MM.1S (cell line): ENCODE results near the gene TTLL10.

Experiments used
- DNase-seq: peaks from one replicate; pipeline ENCODE4 v3.0.0-alpha.2; 2015
- H2AFZ ChIP-seq: fragments of 300-600 bp; sonication (generic); 2 replicates; pipeline ENCODE4 v1.6.0; 2016; ENCODE audit warnings: antibody characterized with exemption, low read length
- H3F3A ChIP-seq: fragments of 300-600 bp; sonication (generic); 2 replicates; pipeline ENCODE4 v1.6.1; 2016; ENCODE audit warnings: mild to moderate bottlenecking, antibody characterized with exemption, low read length, moderate library complexity, mixed read lengths; ENCODE audit not compliant: insufficient read depth
- H3K27ac ChIP-seq: fragments of 300-600 bp; sonication (generic); 2 replicates; pipeline ENCODE4 v1.5.1; 2016; ENCODE audit warnings: mild to moderate bottlenecking, low read length
- H3K27me3 ChIP-seq: fragments of 300-600 bp; sonication (generic); replicated peaks from 2 replicates; pipeline ENCODE4 v1.6.0; 2016; ENCODE audit warnings: low read length; ENCODE audit not compliant: insufficient read depth
- H3K36me3 ChIP-seq: fragments of 300-600 bp; sonication (generic); replicated peaks from 2 replicates; pipeline ENCODE4 v1.6.1; 2016; ENCODE audit warnings: mild to moderate bottlenecking, low read length, mixed read lengths; ENCODE audit not compliant: insufficient read depth
- H3K4me1 ChIP-seq: fragments of 300-600 bp; sonication (generic); 2 replicates; pipeline ENCODE4 v1.6.1; 2016; ENCODE audit warnings: low read length, mixed read lengths
- H3K4me2 ChIP-seq: fragments of 300-600 bp; sonication (generic); 2 replicates; pipeline ENCODE4 v1.6.0; 2016; ENCODE audit warnings: low read depth, low read length
- H3K4me3 ChIP-seq: fragments of 300-600 bp; sonication (generic); 2 replicates; pipeline ENCODE4 v1.5.1; 2016; ENCODE audit warnings: low read length, mixed read lengths
- H3K79me2 ChIP-seq: fragments of 300-600 bp; sonication (generic); 2 replicates; pipeline ENCODE4 v1.6.1; 2016; ENCODE audit warnings: mixed run types, low read length, mixed read lengths
- H3K9ac ChIP-seq: fragments of 300-600 bp; sonication (generic); 2 replicates; pipeline ENCODE4 v1.6.1; 2016; ENCODE audit warnings: low read length, mixed read lengths
- H3K9me2 ChIP-seq: fragments of 300-600 bp; sonication (generic); replicated peaks from 2 replicates; pipeline ENCODE4 v1.6.1; 2016; ENCODE audit warnings: mild to moderate bottlenecking, low read length, mixed read lengths; ENCODE audit not compliant: insufficient read depth
- H3K9me3 ChIP-seq: fragments of 300-600 bp; sonication (generic); replicated peaks from 2 replicates; pipeline ENCODE4 v1.6.1; 2016; ENCODE audit warnings: mild to moderate bottlenecking, low read length, mixed read lengths; ENCODE audit not compliant: insufficient read depth
- H4K20me1 ChIP-seq: fragments of 300-600 bp; sonication (generic); 2 replicates; pipeline ENCODE4 v1.6.1; 2016; ENCODE audit warnings: mild to moderate bottlenecking, low read length, moderate library complexity, mixed read lengths; ENCODE audit not compliant: insufficient read depth
- EZH2 ChIP-seq: fragments of 300-600 bp; sonication (generic); optimal IDR thresholded peaks from 2 replicates; pipeline ENCODE3; 2017; ENCODE audit warnings: low read depth, mild to moderate bottlenecking, antibody characterized with exemption, low read length, mixed read lengths
- EZH2phosphoT487 ChIP-seq: fragments of 300-600 bp; sonication (generic); IDR thresholded peaks from 2 replicates; pipeline ENCODE4 v1.6.1; 2018; ENCODE audit warnings: antibody characterized with exemption, low read length
- TF ChIP-seq, protein P1 (sequence below): fragments of 300-600 bp; sonication (generic); IDR thresholded peaks from 2 replicates; pipeline ENCODE4 v1.5.1; 2016; ENCODE audit warnings: antibody characterized with exemption, low read length, mixed read lengths

The TTLL10 gene, protein sequence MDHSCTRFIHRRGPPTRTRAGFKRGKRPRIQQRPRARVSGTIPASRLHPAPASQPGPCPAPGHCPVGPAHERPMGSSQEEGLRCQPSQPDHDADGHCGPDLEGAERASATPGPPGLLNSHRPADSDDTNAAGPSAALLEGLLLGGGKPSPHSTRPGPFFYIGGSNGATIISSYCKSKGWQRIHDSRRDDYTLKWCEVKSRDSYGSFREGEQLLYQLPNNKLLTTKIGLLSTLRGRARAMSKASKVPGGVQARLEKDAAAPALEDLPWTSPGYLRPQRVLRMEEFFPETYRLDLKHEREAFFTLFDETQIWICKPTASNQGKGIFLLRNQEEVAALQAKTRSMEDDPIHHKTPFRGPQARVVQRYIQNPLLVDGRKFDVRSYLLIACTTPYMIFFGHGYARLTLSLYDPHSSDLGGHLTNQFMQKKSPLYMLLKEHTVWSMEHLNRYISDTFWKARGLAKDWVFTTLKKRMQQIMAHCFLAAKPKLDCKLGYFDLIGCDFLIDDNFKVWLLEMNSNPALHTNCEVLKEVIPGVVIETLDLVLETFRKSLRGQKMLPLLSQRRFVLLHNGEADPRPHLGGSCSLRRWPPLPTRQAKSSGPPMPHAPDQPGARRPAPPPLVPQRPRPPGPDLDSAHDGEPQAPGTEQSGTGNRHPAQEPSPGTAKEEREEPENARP

DNA sequence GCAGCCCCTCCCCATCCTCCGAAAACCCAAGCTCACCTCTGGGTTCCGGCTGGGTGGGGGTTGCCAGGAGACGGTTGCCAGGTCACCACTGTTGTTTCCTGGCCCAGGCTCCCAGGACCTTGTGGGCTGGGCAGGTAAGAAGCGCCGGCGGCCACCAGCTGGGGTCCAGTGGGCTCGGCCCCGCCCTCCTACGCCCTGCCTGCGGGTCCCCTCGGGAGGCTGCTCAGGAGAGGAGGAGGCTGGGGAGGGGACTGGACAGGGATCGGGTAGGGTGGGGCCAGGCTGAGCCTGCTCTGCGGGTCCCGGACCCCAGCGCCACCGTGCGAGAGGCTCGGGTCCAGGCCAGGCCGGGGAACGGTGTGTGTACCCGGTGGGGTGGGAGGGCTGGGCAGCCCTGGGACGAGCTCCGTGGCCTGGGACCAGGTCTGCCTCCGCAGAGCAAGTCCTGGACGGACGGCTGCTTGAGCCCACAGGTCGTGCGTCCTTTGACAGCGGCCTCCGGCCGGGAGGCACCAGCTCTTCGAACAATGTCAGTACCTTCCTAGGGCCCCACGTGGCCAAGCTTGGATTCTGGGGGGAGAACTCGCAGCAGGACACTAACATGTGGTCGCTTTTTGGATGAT, at the start of gene TTLL10:
TSS of gene TTLL10 (plus strand) at position 88 of the 623 bp plus-strand sequence. CDS start 5,336 bp downstream, outside the sequence.
- H3K36me3 ChIP-seq: no peaks in the 10 kb centered on the region
- H3K4me2 ChIP-seq: no peak within 1 kb of the TSS
- H3F3A ChIP-seq: no peaks in the 10 kb centered on the region
- TF ChIP-seq, protein P1, sequence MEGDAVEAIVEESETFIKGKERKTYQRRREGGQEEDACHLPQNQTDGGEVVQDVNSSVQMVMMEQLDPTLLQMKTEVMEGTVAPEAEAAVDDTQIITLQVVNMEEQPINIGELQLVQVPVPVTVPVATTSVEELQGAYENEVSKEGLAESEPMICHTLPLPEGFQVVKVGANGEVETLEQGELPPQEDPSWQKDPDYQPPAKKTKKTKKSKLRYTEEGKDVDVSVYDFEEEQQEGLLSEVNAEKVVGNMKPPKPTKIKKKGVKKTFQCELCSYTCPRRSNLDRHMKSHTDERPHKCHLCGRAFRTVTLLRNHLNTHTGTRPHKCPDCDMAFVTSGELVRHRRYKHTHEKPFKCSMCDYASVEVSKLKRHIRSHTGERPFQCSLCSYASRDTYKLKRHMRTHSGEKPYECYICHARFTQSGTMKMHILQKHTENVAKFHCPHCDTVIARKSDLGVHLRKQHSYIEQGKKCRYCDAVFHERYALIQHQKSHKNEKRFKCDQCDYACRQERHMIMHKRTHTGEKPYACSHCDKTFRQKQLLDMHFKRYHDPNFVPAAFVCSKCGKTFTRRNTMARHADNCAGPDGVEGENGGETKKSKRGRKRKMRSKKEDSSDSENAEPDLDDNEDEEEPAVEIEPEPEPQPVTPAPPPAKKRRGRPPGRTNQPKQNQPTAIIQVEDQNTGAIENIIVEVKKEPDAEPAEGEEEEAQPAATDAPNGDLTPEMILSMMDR: no peak
- TF ChIP-seq EZH2 (no peak), EZH2phosphoT487 (no peak)
- no peak within 1 kb of the TSS for H3K4me3 ChIP-seq
- DNase-seq: no peak
- H4K20me1 ChIP-seq: no peaks in the 10 kb centered on the region
- H3K4me1 ChIP-seq: no peaks in the 10 kb centered on the region
- H3K9ac ChIP-seq: no peak within 1 kb of the TSS
- no peaks in the 10 kb centered on the region for H3K9me3 ChIP-seq
- H3K27me3 ChIP-seq: peaks cover 94% of the 10 kb centered on the region
- no peaks in the 10 kb centered on the region for H3K9me2 ChIP-seq
- H3K79me2 ChIP-seq: no peaks in the 10 kb centered on the region
- H2AFZ ChIP-seq: no peak within 1 kb of the TSS
- H3K27ac ChIP-seq: no peak within 1 kb of the TSS

DNA sequence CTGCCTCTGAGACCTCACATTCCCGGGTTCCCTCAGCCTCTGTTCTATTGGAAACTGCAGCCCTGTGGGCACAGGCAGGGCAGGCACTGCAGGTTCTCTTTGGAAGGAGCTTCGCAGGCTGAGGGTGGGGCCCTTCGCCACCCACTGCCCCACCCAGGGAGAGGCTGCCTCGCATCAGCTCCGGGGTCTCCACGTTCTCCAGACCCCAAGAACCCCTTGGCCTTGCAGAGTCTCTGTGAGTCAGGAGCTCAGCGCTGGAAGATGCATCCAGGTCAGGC, 49.2 kb upstream of the TTLL10 start:
- H3K27me3 ChIP-seq: peaks cover 86% of the 10 kb centered on the region
- H2AFZ ChIP-seq: no peak overlapping the region
- peaks cover 2% of the 10 kb centered on the region; the same call in 1 of the 2 replicates for H4K20me1 ChIP-seq
- no peak overlapping the region for H3K4me2 ChIP-seq
- no peak for DNase-seq
- H3K4me1 ChIP-seq: no peaks in the 10 kb centered on the region
- TF ChIP-seq, protein P1: no peak
- no peak for TF ChIP-seq EZH2phosphoT487
- no peaks in the 10 kb centered on the region for H3K9me3 ChIP-seq
- H3K36me3 ChIP-seq: no peaks in the 10 kb centered on the region
- no peak overlapping the region for H3K9ac ChIP-seq
- no peaks in the 10 kb centered on the region for H3K9me2 ChIP-seq
- H3K4me3 ChIP-seq: no peak overlapping the region
- H3F3A ChIP-seq: no peaks in the 10 kb centered on the region
- H3K79me2 ChIP-seq: no peaks in the 10 kb centered on the region
- H3K27ac ChIP-seq: no peak overlapping the region

GRCh38 chr1:1124786-1125642, 48.7 kb upstream of the TTLL10 start:
- Histone ChIP-seq H3K9me3 (no peaks in the 10 kb centered on the region), H3K4me2 (no peak overlapping the region), H3K27me3 (peaks cover 86% of the 10 kb centered on the region), H4K20me1 (peaks cover 3% of the 10 kb centered on the region; the same call in 1 of the 2 replicates), H3K4me1 (no peaks in the 10 kb centered on the region), H3F3A (no peaks in the 10 kb centered on the region), H3K36me3 (no peaks in the 10 kb centered on the region), H3K27ac (no peak overlapping the region), H3K4me3 (no peak overlapping the region), H2AFZ (no peak overlapping the region), H3K9ac (no peak overlapping the region), H3K79me2 (no peaks in the 10 kb centered on the region), H3K9me2 (no peaks in the 10 kb centered on the region)
- no peak for DNase-seq
- TF ChIP-seq, protein P1: no peak
- no peak for TF ChIP-seq EZH2phosphoT487
- TF ChIP-seq EZH2: no peak
